Superior temporal gyrus (tissue), 1 donor: Measurements from ENCODE around the gene PITX2.

Experiments
- DNase-seq: peaks from one replicate; pipeline ENCODE4 v3.0.0-alpha.2; 2016; ENCODE audit errors: extremely low spot score

Gene PITX2

GRCh38 chr4:110622841-110623717 lies at the start of gene PITX2:
Gene PITX2, minus strand, starts transcription at chr4:110623077. Its CDS starts 617 bp downstream, at chr4:110622460.
- no peak for DNase-seq

GRCh38 chr4:110671679-110672078 lies 48.8 kb upstream of the PITX2 start:
- no peak for DNase-seq

GRCh38 chr4:110669663-110670062 lies 46.8 kb upstream of the PITX2 start:
- DNase-seq = no peak

- no peak for DNase-seq
These were observed 45.8 kb upstream of the PITX2 start for GRCh38 chr4:110668463-110669235.

- no peak for DNase-seq
These were observed 44.8 kb upstream of the PITX2 start for GRCh38 chr4:110667670-110668069.

GRCh38 chr4:110666030-110666429 lies 43.2 kb upstream of the PITX2 start:
- DNase-seq = no peak

- no peak for DNase-seq
These were observed 41.0 kb upstream of the PITX2 start for GRCh38 chr4:110663738-110664444.

GRCh38 chr4:110663206-110663605 lies 40.3 kb upstream of the PITX2 start:
- DNase-seq = no peak

GRCh38 chr4:110660755-110661154 lies 37.9 kb upstream of the PITX2 start:
- DNase-seq = no peak

GRCh38 chr4:110654254-110654635 lies 31.4 kb upstream of the PITX2 start:
- DNase-seq = no peak

- no peak for DNase-seq
These were observed 30.7 kb upstream of the PITX2 start for GRCh38 chr4:110653321-110654253.

GRCh38 chr4:110644008-110644407 lies 21.1 kb upstream of the PITX2 start:
- no peak for DNase-seq

GRCh38 chr4:110643096-110643495 lies 20.2 kb upstream of the PITX2 start:
- DNase-seq = no peak

- DNase-seq = no peak
These were observed 18.3 kb upstream of the PITX2 start for GRCh38 chr4:110641218-110641617.

- DNase-seq = no peak
These were observed 17.7 kb upstream of the PITX2 start for GRCh38 chr4:110640576-110640975.

- no peak for DNase-seq
These were observed 16.6 kb upstream of the PITX2 start for GRCh38 chr4:110639207-110640090.

- no peak for DNase-seq
These were observed 15.3 kb upstream of the PITX2 start for GRCh38 chr4:110638089-110638746.

GRCh38 chr4:110637408-110638088 lies 14.7 kb upstream of the PITX2 start:
- DNase-seq = no peak
